Neural cell (in vitro differentiated cells): ENCODE results near the gene DOCK4.

ENCODE experiments used
- EP300 ChIP-seq: fragments of 450-650 bp; conservative IDR thresholded peaks from 2 replicates; pipeline ENCODE4 v1.6.1; 2014; ENCODE audit warnings: antibody characterized with exemption, mild to moderate bottlenecking, moderate library complexity; ENCODE audit not compliant: poor library complexity, severe bottlenecking
- EZH2 ChIP-seq: fragments of 200-600, 300-800 bp; shearing (Covaris generic), sonication (generic); IDR thresholded peaks from 2 replicates; pipeline ENCODE4 v1.6.1; 2014; ENCODE audit warnings: antibody characterized with exemption, low read length, borderline replicate concordance, mild to moderate bottlenecking; ENCODE audit not compliant: insufficient read depth, poor library complexity, severe bottlenecking
- MXI1 ChIP-seq: fragments of 450-650 bp; conservative IDR thresholded peaks from 2 replicates; pipeline ENCODE4 v1.6.1; 2014; ENCODE audit warnings: antibody characterized with exemption, mild to moderate bottlenecking; ENCODE audit not compliant: poor library complexity, severe bottlenecking
- POLR2AphosphoS5 ChIP-seq: IDR thresholded peaks from 2 replicates; pipeline ENCODE4 v1.6.1; 2012
- RAD21 ChIP-seq: fragments of 450-650 bp; conservative IDR thresholded peaks from 2 replicates; pipeline ENCODE4 v1.6.1; 2014; ENCODE audit warnings: antibody characterized with exemption, mild to moderate bottlenecking, moderate library complexity
- REST ChIP-seq: IDR thresholded peaks from 2 replicates; pipeline ENCODE4 v1.6.1; 2012; ENCODE audit warnings: borderline replicate concordance
- TAF1 ChIP-seq: IDR thresholded peaks from 2 replicates; pipeline ENCODE4 v1.6.1; 2012; ENCODE audit warnings: low read depth
- TF ChIP-seq, protein P1 (sequence below): fragments of 450-650 bp; IDR thresholded peaks from 2 replicates; pipeline ENCODE4 v1.5.1; 2014; ENCODE audit warnings: antibody characterized with exemption, mild to moderate bottlenecking, moderate library complexity; ENCODE audit not compliant: poor library complexity, severe bottlenecking

- TF ChIP-seq, protein P1, sequence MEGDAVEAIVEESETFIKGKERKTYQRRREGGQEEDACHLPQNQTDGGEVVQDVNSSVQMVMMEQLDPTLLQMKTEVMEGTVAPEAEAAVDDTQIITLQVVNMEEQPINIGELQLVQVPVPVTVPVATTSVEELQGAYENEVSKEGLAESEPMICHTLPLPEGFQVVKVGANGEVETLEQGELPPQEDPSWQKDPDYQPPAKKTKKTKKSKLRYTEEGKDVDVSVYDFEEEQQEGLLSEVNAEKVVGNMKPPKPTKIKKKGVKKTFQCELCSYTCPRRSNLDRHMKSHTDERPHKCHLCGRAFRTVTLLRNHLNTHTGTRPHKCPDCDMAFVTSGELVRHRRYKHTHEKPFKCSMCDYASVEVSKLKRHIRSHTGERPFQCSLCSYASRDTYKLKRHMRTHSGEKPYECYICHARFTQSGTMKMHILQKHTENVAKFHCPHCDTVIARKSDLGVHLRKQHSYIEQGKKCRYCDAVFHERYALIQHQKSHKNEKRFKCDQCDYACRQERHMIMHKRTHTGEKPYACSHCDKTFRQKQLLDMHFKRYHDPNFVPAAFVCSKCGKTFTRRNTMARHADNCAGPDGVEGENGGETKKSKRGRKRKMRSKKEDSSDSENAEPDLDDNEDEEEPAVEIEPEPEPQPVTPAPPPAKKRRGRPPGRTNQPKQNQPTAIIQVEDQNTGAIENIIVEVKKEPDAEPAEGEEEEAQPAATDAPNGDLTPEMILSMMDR = no peak
- TF ChIP-seq RAD21 (no peak), TAF1 (no peak), EP300 (no peak), EZH2 (no peak), POLR2AphosphoS5 (no peak), MXI1 (no peak), REST (no peak)
These were observed 45.9 kb downstream of the DOCK4 start for GRCh38 chr7:112160130-112160770.
